B cell (primary cell): ENCODE measurements around the gene CNRIP1. TPM values are rescaled to one million over a fixed set of nuclear protein-coding genes. Genes with fewer than 3 reads are reported as not detected.

Source experiments
- polyA plus RNA-seq: library from polyadenylated mRNA; depleted of rRNA; stranded (reverse); fragments of >200 nt; gene quantifications from 2 replicates; pipeline ENCODE4 v1.2.3, GENCODE V29; 2012
- total RNA-seq, 2 donors: library from RNA; stranded (reverse); fragments of 120-200 nt in 1 of 2; gene quantifications; 1 replicate in 1 of 2; 2 replicates in 1 of 2; pipeline versions ENCODE4 v1.2.3 to v1.2.4, GENCODE V29; 2013 to 2022

The CNRIP1 gene
- total and polyA plus RNA-seq, 2 donors (not counting 1 experiment from before 2014, with no cell fraction given): not detected

Other genes with a start within 250 kb of the CNRIP1 start
- gene PNO1, start 162.1 kb downstream of the CNRIP1 start, total RNA-seq: 10.8 and 12.3 TPM in 2 replicates
- 4.7 and 7.2 TPM in 2 replicates for gene PNO1, start 162.1 kb downstream of the CNRIP1 start, polyA plus RNA-seq
- 55.6 and 64.2 TPM in 2 replicates for gene PPP3R1, start 67.4 kb downstream of the CNRIP1 start, total RNA-seq
- 17.9 and 27.3 TPM in 2 replicates for gene PPP3R1, start 67.4 kb downstream of the CNRIP1 start, polyA plus RNA-seq
- gene PLEK, start 45.3 kb upstream of the CNRIP1 start, total RNA-seq: 39.9 and 41.5 TPM in 2 replicates
- 78.3 and 99.4 TPM in 2 replicates for gene PLEK, start 45.3 kb upstream of the CNRIP1 start, polyA plus RNA-seq
- gene FBXO48, start 147.3 kb upstream of the CNRIP1 start, total RNA-seq: 3.2 TPM in 2 replicates
- gene FBXO48, start 147.3 kb upstream of the CNRIP1 start, polyA plus RNA-seq: 1.5 and 1.8 TPM in 2 replicates
- gene APLF, start 147.6 kb upstream of the CNRIP1 start, total RNA-seq: 6.3 and 7.4 TPM in 2 replicates
- gene APLF, start 147.6 kb upstream of the CNRIP1 start, polyA plus RNA-seq: 1.3 and 2.1 TPM in 2 replicates